HG02852 (cell line): Measurements from ENCODE around the gene IDH2.
"Not testable (repeated sequence)": the region's sequence is repeated elsewhere in the genome, so short reads cannot be mapped to it uniquely, and the experiment has no call there.

Experiments
- ATAC-seq: cut with Tn5 transposase; IDR thresholded peaks from one replicate; pipeline ENCODE4 v1.9.1; 2021; ENCODE audit warnings: mild to moderate bottlenecking, moderate library complexity; ENCODE audit not compliant: unreplicated experiment

The IDH2 gene

DNA sequence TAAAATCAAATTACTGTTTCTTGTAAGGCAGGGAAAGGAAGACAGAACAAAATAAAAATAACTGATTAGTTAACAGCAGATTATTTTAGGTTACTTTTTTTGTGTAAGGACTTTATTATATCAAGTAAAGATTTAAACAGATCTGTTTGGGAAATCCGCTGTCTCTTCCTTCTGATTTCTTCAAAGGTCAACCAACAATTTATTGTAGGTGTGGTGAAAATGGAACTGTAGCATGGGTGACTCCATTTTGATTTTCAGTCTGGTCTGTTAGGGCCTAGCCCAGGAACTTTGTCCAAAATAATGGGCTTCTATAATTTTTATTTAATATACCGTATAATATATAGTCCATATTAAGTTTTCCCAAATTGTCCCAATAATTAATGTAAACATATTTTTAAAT, 13.5 kb upstream of the IDH2 start:
- ATAC-seq, result no peak

DNA sequence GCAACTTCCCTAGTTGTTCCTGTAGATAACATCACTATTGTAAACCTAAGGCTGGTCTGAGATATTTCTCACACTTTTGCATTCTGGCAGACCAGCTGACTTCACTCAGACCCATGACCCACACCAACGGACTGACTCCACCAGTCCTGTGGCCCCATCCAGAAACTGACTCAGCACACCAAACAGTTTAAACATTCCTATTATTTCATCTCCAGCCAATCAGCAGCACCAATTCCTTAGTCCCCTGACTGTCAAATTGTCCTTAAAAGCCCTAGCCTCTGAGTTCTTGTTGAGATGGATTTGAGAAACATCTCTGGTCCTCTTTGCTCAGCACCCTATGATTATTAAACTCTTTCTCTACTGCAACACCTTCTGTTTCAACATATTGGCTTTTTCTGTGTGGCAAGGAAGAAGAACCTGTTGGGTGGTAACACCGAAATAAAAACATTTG, 12.2 kb upstream of the IDH2 start:
- no peak for ATAC-seq

DNA sequence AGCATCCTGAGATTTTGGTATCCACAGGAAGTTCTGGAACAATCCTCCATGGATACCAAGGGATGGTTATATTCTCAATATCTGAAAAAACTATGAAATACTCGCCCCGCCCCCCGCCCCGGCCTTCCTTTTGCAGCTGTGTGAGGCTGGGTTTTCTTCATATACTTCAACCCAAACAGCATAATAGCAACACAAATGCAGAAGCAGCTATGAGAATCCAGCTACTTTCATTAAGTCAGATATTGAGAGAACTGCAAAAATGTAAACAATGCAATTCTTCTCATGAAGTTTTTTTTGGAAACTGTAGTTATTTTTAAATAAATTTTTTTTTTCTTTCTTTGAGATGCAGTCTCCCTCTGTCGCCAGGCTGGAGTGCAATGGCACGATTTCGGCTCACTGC, 10.9 kb upstream of the IDH2 start:
- ATAC-seq, result no peak

DNA sequence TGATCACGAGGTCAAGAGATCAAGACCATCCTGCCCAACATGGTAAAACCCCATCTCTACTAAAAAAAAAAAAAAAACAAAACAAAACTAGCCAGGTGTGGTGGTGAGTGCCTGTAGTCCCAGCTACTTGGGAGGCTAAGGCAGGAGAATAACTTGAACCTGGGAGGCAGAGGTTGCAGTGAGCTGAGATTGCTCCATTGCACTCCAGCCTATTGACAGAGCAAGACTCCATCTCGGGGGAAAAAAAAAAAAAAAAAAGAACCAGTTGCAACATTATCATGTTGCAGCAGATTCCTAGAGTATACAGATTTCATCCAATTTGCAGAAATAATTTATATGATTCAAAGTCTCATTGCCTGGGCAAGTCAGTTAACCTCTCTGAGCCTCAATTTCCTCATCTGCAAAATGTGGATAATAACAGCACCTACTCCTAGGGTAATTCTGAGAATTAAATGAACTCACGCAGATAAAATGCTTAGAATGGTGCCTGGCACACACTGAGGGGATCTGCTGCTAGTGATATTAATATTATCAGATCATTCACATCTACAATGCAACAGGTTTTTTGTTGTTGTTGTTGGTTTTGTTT, 7.0 kb upstream of the IDH2 start:
- not testable (repeated sequence) for ATAC-seq

DNA sequence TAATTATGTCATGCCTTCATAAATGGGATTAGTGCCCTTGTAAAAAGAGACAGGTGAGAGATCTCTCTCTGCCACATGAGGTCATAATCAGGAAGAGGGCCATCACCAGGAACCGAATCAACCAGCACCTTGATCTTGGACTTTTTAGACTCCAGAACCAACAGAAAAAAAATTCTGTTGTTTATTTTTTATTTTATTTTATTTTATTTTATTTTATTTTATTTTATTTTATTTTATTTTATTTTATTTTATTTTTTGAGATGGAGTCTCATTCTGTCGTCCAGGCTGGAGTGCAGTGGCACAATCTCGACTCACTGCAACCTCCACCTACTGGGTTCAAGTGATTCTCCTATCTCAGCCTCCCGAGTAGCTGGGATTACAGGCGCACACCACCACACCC, 5.8 kb upstream of the IDH2 start:
- ATAC-seq, result not testable (repeated sequence)

DNA sequence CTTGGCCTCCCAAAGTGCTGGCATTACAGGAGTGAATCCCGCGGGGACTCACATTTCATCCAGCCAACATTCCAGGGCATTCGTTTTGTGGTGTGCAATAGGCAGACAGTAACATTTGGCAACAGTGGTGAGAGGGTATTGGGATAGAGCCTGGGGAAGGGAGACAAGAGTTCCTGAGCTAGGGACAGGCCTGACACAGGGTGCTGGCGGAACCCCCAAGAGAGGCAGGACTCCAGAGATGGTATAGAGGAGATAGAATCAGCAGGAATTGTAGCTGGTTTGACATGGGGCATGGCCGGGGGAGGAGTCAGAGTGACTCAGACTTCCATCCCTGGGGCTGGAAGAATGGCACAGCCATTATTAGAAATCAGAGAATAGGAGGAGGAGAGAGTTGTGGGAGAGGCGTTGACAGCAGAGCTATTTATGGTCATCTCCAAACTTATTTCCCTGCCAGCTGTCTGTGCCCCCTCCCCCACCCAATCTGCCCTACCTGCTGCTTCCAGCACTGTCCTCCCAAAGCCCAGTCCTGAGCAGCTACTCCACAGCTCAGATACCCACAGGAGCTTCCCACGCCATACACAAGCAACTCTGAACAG, 4.4 kb upstream of the IDH2 start:
- no peak for ATAC-seq

DNA sequence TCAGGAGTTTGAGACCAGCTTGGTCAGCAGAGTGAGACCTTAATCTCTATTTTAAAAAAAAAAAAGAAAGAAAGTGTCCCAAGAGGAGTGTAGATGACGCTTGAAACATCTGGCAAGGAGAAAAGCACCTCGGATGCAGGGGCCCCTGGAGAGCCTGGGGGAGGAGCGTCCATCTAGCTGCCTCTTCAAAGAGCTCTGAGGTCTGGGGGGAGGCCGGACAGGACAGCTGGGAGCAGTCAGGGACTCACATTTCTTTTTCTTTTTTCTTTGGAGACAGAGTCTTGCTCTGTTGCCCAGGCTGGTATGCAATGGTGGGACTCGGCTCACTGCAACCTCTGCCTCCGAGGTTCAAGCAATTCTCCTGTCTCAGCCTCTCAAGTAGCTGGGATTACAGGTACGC, 3.3 kb upstream of the IDH2 start:
- no peak for ATAC-seq

DNA sequence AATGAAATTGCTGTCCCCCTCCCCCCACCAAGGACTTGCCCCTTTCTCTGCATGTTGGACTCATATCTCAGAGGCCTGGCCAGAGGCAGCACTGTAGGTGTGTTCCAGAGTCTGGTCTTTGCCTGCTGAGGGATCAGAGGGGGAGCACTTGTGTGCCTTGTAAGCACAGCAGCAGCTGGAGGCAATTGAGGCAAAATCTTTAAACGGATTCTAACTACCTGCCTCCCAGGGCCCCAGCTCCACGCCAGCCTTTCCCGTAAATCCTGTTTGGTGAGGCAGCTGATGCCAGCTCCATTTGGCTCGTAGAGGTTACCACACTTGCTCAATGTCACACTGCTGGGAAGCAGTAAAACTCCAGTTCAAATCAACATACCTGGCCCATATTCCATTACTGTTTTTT, 2.3 kb upstream of the IDH2 start:
- ATAC-seq, result no peak

DNA sequence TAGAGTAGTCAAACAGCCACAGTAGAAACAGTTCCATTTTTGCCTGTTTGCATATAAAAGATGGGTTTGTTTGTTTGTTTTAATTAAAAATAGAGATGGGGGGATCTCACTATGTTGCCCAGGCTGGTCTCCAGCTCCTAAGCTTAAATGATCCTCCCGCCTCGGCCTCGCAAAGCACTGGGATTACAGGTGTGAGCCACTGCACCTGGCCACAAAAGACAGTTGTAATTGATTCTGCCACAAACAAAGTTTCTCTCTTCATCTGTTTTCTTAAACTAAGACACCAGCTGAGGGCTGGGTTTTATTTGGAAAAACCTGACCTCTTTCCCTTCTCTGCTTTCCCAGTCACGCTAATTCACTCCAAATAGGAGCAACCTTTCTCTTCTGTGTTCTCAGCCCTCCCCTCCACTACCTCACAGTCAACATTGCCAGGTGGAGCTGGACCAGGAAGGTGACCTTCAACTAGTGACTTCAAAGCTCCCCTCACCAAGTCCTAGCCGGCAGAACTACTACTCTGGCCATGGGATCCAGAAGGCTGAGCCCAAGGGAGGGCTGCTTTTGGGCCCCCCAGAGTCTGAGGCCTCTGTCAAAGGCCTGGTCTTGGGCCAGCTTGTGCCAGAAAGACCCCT, 1.5 kb upstream of the IDH2 start:
- ATAC-seq, result no peak

DNA sequence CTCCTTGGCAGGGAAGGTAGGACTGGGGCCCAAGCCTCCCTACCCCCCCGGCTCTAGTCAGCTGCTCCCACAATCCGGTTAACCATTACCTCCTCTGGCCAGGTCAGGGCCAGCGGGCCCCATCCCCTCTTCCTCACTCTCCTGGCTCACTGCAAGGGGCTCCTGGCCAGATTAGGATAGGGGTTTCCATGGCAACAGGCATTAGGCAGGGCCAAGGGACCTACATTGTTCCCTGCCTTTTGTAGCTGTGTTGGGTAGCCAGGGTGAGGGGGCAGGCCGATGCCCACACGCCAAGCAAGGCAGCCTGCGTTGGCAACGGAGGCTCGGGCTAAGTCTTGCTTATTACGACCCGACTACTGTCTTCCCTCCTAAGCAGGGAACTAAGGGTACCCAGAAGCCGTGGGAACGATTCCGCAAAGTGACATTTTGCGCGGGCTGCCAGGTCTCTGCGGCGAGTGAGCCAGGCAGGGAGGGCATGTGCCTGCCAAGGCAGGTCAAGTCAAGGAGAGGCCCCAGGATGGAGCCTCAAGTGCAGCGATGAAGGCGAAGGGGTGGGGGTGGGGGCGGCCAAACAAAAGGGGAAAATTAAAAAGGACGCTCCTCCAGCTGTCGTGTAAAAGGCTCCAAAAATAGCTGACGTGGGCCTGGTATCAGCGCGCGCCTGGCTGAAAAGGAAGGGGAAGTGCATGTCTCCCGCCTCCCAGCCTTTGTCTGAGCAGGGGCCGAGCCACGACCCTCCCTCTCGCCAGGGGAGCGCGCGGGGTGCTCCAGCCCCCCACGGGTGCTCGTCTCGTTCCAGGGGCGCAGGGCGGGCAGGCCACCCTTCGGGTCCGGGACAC, 919 bp downstream of the IDH2 start:
- ATAC-seq, result peak; percentile 14

DNA sequence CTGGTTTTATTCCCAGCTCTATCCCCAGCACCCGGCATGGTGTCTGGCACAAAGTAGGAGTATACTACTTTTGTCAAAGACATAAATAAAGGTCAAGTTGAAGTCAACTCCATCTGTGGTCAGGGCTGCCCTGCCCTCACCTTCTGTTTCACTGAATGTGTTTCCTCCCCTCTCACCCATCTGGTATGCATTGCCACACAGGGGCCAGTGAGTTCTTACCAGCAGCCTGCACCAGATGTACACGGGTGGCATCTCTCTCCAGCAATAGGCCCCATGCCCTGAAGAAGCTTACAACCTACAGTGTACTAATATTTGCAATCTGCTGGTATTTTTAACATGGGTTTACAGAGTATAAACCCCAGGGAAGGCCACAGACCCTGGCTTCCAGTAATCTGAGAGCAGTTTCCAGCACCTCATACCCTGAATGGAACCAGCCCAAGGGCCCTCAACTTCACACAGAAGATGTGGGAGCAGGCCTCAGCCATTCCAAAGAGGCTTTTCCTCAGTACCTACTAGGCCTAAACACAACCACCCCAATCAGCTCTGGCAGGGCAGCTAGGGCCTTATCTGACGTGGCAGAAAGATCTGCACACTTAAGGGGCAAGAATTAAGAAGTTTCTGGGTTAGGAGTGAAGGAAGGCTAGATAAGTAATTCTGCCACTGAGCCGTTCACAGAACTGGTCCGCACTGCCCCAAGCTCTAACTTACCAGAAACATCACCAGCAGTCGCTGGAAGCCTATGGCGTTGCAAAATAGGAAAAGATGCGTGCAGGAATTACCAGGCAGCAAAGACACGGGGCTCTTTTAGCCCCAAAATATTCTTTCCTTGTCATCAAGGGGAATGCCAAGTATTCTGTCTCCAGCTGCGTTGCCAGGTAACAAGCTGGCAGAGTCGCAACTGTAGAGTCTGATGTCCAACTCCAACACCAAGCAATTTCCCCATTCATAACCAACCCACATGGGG, 2.1 kb downstream of the IDH2 start:
- no peak for ATAC-seq

DNA sequence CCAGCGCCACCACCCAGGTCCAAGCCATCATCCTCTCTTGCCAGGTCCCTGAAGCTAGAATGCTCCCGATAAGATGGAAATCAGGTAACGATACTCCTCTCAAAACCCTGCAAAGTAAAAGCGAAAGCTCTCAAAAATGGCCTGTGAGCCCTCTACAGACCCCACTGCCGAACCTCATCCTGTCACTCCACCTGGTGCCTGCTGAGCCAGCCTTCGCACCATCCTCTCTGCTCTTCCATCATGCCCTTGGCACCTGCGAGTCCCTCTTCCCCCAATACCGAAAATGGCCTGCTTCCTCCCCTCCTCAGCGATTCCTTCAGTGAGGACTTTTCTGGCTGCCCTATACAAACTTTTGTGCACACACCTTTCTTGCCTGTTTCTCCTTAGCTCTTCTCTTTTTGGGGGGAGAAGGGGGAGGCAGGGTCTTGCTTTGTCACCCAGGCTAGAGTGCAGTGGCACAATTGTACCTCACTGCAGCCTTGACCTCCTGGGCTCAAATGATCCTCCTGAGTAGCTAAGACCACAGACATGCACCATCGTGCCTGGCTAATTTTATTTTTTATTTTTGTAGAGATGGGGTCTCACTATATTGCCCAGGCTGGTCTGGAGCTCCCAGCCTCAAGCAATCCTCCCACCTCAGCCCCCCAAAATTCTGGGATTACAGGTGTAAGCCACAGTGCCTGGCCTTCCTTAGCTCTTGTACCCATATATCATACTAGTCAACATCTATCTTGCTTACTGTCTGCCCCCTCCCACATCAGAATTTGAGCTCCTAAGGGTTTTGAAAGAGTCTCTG, 3.0 kb downstream of the IDH2 start:
- ATAC-seq, result no peak

DNA sequence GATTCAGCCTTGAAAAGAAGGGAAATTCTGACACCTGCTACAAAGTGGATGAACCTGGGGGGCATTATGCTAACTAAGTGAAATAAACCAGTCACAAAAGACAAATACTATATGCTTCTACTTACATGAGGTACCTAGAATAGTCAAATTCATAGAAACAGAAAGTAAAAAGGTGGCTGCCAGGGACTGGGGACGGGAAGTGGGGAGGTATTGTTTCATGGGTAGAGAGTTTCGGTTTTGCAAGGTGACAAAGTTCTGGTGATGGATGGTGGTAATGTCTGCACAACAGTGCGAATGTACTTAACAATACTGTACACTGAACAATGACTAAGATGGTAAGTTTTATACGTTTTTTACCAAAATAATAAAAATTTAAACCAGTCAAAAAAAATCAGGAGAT, 4.8 kb downstream of the IDH2 start:
- ATAC-seq, result peak; percentile 53

DNA sequence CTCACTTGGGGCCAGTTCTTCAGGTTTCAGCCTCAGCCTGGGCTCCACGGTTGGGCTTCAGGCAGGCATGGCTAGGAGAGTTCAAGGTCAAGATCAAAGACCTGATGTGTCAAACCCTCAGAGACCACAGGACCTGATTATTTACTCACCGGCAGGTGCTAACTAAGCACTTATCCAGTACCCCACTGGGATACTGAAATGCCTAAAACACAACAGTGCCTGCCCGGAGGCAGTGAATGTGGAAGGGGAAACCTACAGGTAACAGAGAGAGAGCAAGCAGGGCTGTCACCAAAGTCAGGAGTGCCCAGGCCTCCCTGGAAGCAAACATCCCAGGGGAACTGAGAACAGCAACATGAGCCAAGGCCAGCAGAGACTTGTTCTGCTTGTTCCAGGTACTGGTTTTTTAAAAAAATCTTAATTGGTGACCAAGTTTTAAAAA, 6.7 kb downstream of the IDH2 start:
- no peak for ATAC-seq

DNA sequence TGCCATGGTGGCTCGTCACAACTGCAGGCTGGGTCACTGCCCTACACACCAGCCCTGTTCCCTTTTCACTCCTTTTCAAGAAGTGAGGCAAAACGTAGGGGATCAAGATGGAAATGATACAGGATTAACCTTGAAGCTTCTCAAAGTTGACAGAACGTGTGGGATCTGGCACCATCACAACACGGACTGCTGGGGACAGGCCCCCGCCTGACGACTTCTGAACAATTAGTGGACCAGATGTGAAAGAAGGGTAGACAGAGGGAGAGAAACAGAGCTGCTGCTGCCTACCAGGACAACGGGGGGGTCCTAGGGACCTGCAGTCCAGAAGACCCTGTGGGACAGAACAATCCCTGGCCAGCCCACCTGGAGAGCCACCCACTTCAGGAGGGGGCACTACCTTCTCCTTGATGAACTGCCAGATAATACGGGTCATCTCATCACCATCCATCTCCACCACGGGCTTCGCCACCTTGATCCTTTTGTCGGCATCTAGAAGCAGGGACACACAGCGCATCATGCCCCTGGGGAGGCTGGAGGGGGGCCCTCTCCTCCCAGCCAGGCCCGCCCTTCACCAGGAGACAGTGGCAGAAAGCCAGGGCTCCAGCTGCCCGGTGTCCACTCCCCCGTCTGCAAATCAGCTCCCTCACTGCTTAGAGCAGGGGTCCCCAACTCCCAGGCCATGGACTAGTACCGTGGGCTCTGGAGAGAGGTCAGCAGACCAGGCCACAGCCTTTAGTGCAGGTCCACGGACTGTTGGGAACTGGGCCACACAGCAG, 10.9 kb downstream of the IDH2 start:
- ATAC-seq, result no peak

DNA sequence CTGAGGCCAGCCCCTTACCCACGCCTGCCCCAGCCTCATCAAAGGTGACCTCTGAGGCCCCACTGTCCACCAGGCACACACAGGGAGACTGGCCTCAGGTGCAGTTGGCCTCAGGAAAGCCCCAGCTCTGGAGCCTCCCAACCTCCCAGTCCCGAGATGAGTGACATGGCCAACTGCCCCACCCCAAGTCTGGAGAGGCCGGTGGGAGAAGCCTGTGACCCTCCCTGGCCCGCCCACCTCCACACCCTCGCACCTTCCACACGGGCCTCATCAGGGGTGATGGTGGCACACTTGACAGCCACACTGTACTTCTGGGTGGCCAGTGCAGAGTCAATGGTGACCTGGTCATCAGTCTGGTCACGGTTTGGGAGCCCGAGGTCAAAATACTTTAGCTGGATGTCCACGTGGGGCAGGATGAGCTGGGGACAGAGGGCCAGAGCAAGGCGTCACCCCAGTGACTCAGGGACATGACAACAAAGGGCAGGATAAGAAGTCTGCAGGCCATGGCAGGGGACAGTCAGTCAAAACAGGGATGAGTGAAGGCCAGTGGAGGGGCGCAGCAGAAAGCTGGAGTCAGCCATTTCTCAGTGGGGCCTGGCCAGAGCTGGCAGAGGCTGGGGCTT, 11.9 kb downstream of the IDH2 start:
- ATAC-seq, result no peak

DNA sequence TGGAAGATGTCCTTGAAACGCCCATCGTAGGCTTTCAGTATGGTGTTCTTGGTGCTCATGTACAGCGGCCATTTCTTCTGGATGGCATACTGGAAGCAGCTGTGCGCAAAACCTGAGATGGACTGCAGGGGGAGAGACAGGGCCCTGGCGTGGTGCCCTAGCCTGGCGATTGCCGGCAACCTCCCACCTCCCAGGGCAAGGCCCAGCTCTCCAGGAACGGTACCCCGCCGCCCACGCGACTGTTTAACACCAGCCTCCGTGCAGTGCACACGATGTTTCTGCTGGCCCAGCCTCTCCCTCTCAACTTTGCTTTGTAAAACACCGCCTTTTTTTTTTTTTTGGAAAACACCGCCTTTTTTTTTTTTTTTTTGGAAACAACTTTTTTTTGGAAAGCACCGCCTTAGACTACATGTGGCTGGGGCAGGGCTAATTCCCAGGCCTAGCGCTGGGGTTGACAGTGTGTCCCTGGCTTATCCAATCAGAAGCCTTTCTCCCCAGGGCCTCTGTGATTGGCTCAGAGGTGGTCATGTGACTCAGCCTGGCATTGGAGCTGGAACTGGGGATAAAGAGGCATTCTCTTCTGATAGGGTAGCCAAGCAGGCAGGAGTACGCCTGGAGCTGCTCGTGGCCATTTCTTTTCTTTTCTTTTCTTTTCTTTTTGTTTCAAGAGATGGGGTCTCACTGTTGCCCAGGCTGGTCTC, 14.7 kb downstream of the IDH2 start:
- no peak for ATAC-seq

DNA sequence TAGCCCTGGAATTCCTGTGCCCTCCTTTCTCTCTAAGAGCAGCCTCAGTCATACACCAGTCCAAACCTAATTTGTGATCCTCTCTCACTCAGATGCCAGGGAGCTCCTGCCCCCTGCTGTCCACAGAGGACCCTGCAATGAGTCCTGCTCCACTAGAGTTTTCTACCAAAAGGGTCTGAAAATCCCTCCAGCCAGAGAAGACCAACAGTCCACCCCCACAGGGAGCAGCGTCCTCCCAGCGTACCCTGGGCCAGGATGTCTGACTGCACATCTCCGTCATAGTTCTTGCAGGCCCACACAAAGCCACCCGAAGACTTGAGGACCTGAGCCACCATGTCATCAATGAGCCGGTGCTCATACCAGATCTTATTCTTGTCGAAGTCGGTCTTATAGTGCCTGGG, 15.4 kb downstream of the IDH2 start:
- no peak for ATAC-seq
